22Rv1 (cell line): ENCODE measurements around the gene A2M.

ENCODE experiments used
- H3K27ac ChIP-seq: fragments of 450-650 bp; 2 replicates; pipeline ENCODE4 v1.5.1; 2017
- CTCF ChIP-seq: fragments of 450-650 bp; IDR thresholded peaks from 2 replicates; pipeline ENCODE4 v1.5.1; 2017; ENCODE audit warnings: mild to moderate bottlenecking
- ZFX ChIP-seq: fragments of 450-650 bp; IDR thresholded peaks from 2 replicates; pipeline ENCODE4 v1.6.1; 2017; ENCODE audit warnings: antibody characterized with exemption, borderline replicate concordance

Gene A2M

GRCh38 chr12:9130244-9130643 is 14.5 kb upstream of the A2M start:
- TF ChIP-seq ZFX (no peak), CTCF (no peak)
- no peak overlapping the region for H3K27ac ChIP-seq

- H3K27ac ChIP-seq, result no peak overlapping the region
- TF ChIP-seq ZFX (no peak), CTCF (no peak)
These were observed 12.4 kb upstream of the A2M start for GRCh38 chr12:9127936-9128663.

GRCh38 chr12:9127484-9127883 is 11.8 kb upstream of the A2M start:
- TF ChIP-seq CTCF (no peak), ZFX (no peak)
- H3K27ac ChIP-seq, result no peak overlapping the region

- no peak for TF ChIP-seq CTCF
- TF ChIP-seq ZFX, result no peak
- peak overlapping the region; percentile 93 for H3K27ac ChIP-seq
These were observed 8.8 kb upstream of the A2M start for GRCh38 chr12:9124383-9125031.

GRCh38 chr12:9123781-9124382 is 8.2 kb upstream of the A2M start:
- TF ChIP-seq CTCF, result no peak
- TF ChIP-seq ZFX, result no peak
- peak overlapping the region; percentile 93 for H3K27ac ChIP-seq

- peak overlapping the region; percentile 93 for H3K27ac ChIP-seq
- TF ChIP-seq ZFX, result no peak
- no peak for TF ChIP-seq CTCF
These were observed 6.4 kb upstream of the A2M start for GRCh38 chr12:9122091-9122609.
